GM12801 (cell line): ENCODE measurements around the gene NCOA5.

Source experiments
- TF ChIP-seq, protein P1 (sequence below): IDR thresholded peaks from one replicate; pipeline ENCODE4 v1.5.1; 2011; ENCODE audit warnings: control low read depth; ENCODE audit not compliant: insufficient read length; ENCODE audit errors: extremely low read depth

Gene NCOA5

GRCh38 chr20:46063652-46064054 is 26.1 kb downstream of the NCOA5 start:
- TF ChIP-seq, protein P1, sequence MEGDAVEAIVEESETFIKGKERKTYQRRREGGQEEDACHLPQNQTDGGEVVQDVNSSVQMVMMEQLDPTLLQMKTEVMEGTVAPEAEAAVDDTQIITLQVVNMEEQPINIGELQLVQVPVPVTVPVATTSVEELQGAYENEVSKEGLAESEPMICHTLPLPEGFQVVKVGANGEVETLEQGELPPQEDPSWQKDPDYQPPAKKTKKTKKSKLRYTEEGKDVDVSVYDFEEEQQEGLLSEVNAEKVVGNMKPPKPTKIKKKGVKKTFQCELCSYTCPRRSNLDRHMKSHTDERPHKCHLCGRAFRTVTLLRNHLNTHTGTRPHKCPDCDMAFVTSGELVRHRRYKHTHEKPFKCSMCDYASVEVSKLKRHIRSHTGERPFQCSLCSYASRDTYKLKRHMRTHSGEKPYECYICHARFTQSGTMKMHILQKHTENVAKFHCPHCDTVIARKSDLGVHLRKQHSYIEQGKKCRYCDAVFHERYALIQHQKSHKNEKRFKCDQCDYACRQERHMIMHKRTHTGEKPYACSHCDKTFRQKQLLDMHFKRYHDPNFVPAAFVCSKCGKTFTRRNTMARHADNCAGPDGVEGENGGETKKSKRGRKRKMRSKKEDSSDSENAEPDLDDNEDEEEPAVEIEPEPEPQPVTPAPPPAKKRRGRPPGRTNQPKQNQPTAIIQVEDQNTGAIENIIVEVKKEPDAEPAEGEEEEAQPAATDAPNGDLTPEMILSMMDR: no peak

GRCh38 chr20:46063151-46063550 is 26.6 kb downstream of the NCOA5 start:
- TF ChIP-seq, protein P1: no peak

GRCh38 chr20:46062621-46063020 is 27.1 kb downstream of the NCOA5 start:
- TF ChIP-seq, protein P1: no peak

- TF ChIP-seq, protein P1: no peak
These were observed 27.6 kb downstream of the NCOA5 start for GRCh38 chr20:46062151-46062550.

DNA sequence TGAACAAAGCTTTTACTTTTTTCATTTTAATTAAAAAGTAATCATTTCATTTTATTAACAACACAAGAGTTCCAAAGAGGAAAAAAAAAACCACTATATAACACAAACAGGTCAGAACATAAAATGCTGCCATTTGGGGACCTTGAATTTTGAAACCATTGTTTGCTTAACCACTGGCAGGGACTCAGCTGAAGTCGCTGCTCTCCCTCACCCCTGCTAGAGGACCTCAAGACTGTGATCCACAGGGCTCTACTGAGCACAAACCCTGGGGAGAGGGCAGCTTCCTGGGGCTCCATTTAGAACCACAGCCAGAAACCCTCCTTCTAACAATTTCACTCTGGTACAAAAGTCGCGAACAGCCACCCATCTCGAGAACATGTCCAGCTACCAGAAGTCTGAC is 28.8 kb downstream of the NCOA5 start:
- TF ChIP-seq, protein P1: no peak

GRCh38 chr20:46060301-46060881 is 29.4 kb downstream of the NCOA5 start:
- TF ChIP-seq, protein P1: no peak

DNA sequence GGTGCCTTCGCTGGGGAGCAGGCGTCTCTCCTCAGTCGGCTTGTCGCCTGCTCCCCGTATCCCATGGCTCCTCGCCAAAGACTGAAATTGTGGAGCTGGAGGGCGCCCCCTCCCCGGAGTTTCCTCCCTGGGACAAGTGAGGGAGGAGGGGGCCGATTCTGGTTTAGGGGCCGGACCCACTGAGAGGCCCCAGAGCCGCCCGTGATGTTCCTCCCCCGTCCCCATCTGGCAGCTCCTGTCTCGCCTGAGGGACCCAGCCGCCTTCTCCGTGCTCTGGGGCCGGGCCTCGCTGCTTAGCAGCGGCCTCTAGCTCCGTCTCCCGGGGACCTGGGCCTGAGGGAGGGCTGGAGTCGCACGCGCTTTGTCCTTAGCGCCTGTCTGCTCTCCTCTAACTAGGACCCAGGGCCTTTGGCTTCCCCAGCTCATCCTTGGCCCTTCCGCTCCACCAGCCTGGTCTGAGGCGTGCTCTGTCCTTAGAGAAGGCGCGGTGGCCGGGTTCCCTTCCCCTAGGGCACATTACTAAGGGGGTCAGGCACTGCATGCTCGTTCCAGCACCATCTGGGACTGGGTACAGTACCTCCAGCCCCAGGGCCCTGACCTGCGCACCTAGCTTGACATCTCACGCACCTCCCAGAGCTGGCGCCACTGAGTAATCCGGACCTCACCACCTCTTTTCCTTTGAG is 31.0 kb downstream of the NCOA5 start:
- TF ChIP-seq, protein P1: no peak
